G401 (cell line): ENCODE results near the gene MAP7D3. TPM values are rescaled to one million over a fixed set of nuclear protein-coding genes. Genes with fewer than 3 reads are reported as not detected.

Experiments used
- total RNA-seq: library from RNA; depleted of rRNA; stranded (reverse); fragments of >200 nt; shearing (Covaris generic); gene quantifications from 2 replicates; pipeline ENCODE4 v1.2.3, GENCODE V29; 2014; rRNA removed

The MAP7D3 gene
- total RNA-seq, 1 experiment from 2014 or later = 9.0 TPM

Other genes starting within 250 kb of the MAP7D3 start
- 4.5 and 5.1 TPM in 2 replicates for gene FHL1, start 103.9 kb downstream of the MAP7D3 start, total RNA-seq
- not detected in 2 replicates for gene ADGRG4, start 49.6 kb upstream of the MAP7D3 start, total RNA-seq
- not detected in 2 replicates for gene BRS3, start 236.5 kb upstream of the MAP7D3 start, total RNA-seq
- 26.3 and 49.9 TPM in 2 replicates for gene HTATSF1, start 246.2 kb upstream of the MAP7D3 start, total RNA-seq